DOHH2 (cell line): Measurements from ENCODE around the gene CFAP46.

ENCODE experiments used
- H3F3A ChIP-seq: fragments of 200-600 bp; sonication (generic), shearing (Covaris generic); 2 replicates; pipeline ENCODE4 v1.6.0; 2016; ENCODE audit warnings: antibody characterized with exemption, mild to moderate bottlenecking; ENCODE audit not compliant: control insufficient read depth, insufficient read depth
- H3K27ac ChIP-seq: fragments of 200-600 bp; sonication (generic); 2 replicates; pipeline ENCODE4 v1.5.1; 2014; ENCODE audit warnings: low read depth, mild to moderate bottlenecking, low read length, moderate library complexity
- H3K27me3 ChIP-seq: fragments of 200-600 bp; sonication (generic); 2 replicates; pipeline ENCODE4 v1.6.1; 2014; ENCODE audit warnings: mild to moderate bottlenecking, low read length, mixed read lengths; ENCODE audit not compliant: control insufficient read depth
- H3K36me3 ChIP-seq: fragments of 200-600 bp; sonication (generic); 2 replicates; pipeline ENCODE4 v1.6.1; 2014; ENCODE audit warnings: mild to moderate bottlenecking, low read length, moderate library complexity, mixed read lengths; ENCODE audit not compliant: control insufficient read depth
- H3K4me1 ChIP-seq: fragments of 200-600 bp; sonication (generic); 2 replicates; pipeline ENCODE4 v1.6.1; 2014; ENCODE audit warnings: mild to moderate bottlenecking, low read length, mixed read lengths; ENCODE audit not compliant: control insufficient read depth
- H3K4me2 ChIP-seq: fragments of 200-600 bp; sonication (generic); 2 replicates; pipeline ENCODE4 v1.6.0; 2014; ENCODE audit warnings: mild to moderate bottlenecking, low read length, moderate library complexity
- H3K4me3 ChIP-seq: fragments of 200-600 bp; sonication (generic); 2 replicates; pipeline ENCODE4 v1.5.1; 2014; ENCODE audit warnings: mild to moderate bottlenecking, low read length, mixed read lengths
- H3K79me2 ChIP-seq: fragments of 200-600 bp; sonication (generic); 2 replicates; pipeline ENCODE4 v1.6.1; 2014; ENCODE audit warnings: mild to moderate bottlenecking, low read length, mixed read lengths; ENCODE audit not compliant: control insufficient read depth
- H3K9me2 ChIP-seq: fragments of 200-600 bp; sonication (generic); replicated peaks from 2 replicates; pipeline ENCODE4 v1.6.1; 2014; ENCODE audit warnings: mild to moderate bottlenecking, low read length, mixed read lengths; ENCODE audit not compliant: control insufficient read depth
- H3K9me3 ChIP-seq: fragments of 200-600 bp; sonication (generic); 2 replicates; pipeline ENCODE4 v1.6.1; 2014; ENCODE audit warnings: antibody characterized with exemption, low read length, mixed read lengths; ENCODE audit not compliant: control insufficient read depth, insufficient read depth
- H4K20me1 ChIP-seq: fragments of 200-600 bp; sonication (generic); 2 replicates; pipeline ENCODE4 v1.6.0; 2014; ENCODE audit warnings: low read depth, mild to moderate bottlenecking, antibody characterized with exemption, low read length, moderate library complexity; ENCODE audit not compliant: control insufficient read depth, insufficient read depth
- EZH2phosphoT487 ChIP-seq: fragments of 200-600 bp; sonication (generic); IDR thresholded peaks from 2 replicates; pipeline ENCODE4 v1.6.1; 2017; ENCODE audit warnings: borderline replicate concordance, mild to moderate bottlenecking, antibody characterized with exemption, low read length, moderate library complexity, mixed read lengths
- TF ChIP-seq, protein P1 (sequence below): fragments of 200-600 bp; sonication (generic); IDR thresholded peaks from one replicate; pipeline ENCODE4 v1.5.1; 2014; ENCODE audit warnings: antibody characterized with exemption, mild to moderate bottlenecking, low read depth, low read length; ENCODE audit not compliant: poor library complexity, severe bottlenecking

Gene CFAP46

GRCh38 chr10:132786884-132787494 lies 155.4 kb downstream of the CFAP46 start:
- no peaks in the 10 kb centered on the region for H3K4me1 ChIP-seq
- H3K9me2 ChIP-seq = no peaks in the 10 kb centered on the region
- H3K36me3 ChIP-seq = no peaks in the 10 kb centered on the region
- no peaks in the 10 kb centered on the region for H4K20me1 ChIP-seq
- H3F3A ChIP-seq = no peaks in the 10 kb centered on the region
- no peak overlapping the region for H3K4me2 ChIP-seq
- H3K9me3 ChIP-seq = peaks cover 32% of the 10 kb centered on the region; the same call in 1 of the 2 replicates
- TF ChIP-seq, protein P1, sequence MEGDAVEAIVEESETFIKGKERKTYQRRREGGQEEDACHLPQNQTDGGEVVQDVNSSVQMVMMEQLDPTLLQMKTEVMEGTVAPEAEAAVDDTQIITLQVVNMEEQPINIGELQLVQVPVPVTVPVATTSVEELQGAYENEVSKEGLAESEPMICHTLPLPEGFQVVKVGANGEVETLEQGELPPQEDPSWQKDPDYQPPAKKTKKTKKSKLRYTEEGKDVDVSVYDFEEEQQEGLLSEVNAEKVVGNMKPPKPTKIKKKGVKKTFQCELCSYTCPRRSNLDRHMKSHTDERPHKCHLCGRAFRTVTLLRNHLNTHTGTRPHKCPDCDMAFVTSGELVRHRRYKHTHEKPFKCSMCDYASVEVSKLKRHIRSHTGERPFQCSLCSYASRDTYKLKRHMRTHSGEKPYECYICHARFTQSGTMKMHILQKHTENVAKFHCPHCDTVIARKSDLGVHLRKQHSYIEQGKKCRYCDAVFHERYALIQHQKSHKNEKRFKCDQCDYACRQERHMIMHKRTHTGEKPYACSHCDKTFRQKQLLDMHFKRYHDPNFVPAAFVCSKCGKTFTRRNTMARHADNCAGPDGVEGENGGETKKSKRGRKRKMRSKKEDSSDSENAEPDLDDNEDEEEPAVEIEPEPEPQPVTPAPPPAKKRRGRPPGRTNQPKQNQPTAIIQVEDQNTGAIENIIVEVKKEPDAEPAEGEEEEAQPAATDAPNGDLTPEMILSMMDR = no peak
- TF ChIP-seq EZH2phosphoT487 = no peak
- no peak overlapping the region for H3K4me3 ChIP-seq
- no peaks in the 10 kb centered on the region for H3K27me3 ChIP-seq
- H3K79me2 ChIP-seq = no peaks in the 10 kb centered on the region
- H3K27ac ChIP-seq = no peak overlapping the region

DNA sequence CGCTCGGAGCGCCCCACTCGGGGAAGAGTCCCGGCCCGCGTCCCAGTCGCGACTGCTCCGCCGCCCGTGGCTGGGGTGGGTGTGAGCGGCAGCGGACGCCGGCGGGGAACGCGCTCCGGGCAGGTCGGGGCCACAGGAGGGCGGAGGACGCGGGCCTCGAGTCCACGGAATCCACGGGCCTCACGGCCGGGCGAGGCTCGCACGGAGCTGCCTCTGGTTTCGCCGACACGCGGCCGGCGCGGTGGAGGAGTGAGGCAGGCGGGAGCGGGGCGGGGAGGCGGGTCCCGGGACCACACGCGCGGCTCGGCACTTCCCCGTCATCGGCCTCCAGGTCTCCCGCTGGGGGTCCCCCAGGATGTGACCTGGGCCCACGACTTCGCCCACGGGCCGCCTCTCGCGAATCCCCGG lies 155.9 kb downstream of the CFAP46 start:
- Histone ChIP-seq H3K27me3 (no peaks in the 10 kb centered on the region), H3K9me3 (peaks cover 31% of the 10 kb centered on the region; the same call in 1 of the 2 replicates), H3K27ac (no peak overlapping the region), H3K79me2 (no peaks in the 10 kb centered on the region), H3K4me2 (no peak overlapping the region), H3F3A (no peaks in the 10 kb centered on the region), H3K36me3 (no peaks in the 10 kb centered on the region), H3K4me1 (no peaks in the 10 kb centered on the region), H3K4me3 (no peak overlapping the region), H4K20me1 (no peaks in the 10 kb centered on the region), H3K9me2 (no peaks in the 10 kb centered on the region)
- TF ChIP-seq, protein P1 = no peak

DNA sequence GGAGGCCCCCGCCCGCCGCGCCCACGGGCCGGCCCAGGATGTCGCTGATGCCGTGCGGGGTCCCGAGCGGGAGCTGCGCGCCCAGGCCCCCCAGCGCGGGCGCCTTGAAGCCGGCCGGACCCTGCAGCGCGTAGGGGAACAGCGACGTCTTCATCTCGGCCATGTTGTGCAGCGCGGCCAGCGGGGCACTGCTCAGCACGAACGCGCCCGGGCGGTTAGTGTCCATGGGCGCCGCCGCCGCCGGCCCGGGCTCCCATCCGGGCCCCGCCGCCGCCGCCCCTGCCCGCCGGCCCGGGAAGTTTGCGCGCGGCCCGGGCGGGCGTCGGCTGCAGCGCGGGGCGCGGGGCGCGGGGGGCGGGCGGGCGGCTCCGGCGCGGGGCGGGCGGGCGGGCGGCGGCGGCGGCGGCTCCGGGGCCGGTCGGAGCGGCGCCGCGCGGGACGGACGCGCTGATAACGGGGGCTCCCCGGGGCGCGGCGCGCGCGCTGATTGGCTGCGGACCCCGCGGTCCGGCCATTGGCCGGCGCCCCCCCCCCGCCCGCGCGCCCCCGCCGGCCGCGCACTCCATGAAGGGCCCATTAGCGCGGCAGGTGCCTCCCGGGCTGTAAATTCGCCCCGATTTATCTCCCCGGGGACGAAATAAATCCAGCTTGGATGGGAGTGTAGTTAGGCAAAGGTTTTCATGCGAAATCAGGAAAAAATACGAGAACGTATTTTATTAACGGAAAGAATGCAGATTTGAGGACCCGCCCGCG lies 156.5 kb downstream of the CFAP46 start, which contains the start of gene NKX6-2:
Gene NKX6-2, minus strand, starts transcription at position 425 of the 753 bp plus-strand sequence. Its CDS starts 199 bp downstream, at position 226.
- Histone ChIP-seq H3K79me2 (no peaks in the 10 kb centered on the region), H4K20me1 (no peaks in the 10 kb centered on the region), H3K27me3 (no peaks in the 10 kb centered on the region), H3K9me2 (no peaks in the 10 kb centered on the region), H3K4me3 (no peak within 1 kb of the TSS), H3K9me3 (peaks cover 25% of the 10 kb centered on the region; the same call in 1 of the 2 replicates), H3K4me1 (no peaks in the 10 kb centered on the region), H3F3A (no peaks in the 10 kb centered on the region), H3K36me3 (no peaks in the 10 kb centered on the region), H3K27ac (no peak within 1 kb of the TSS), H3K4me2 (no peak within 1 kb of the TSS)
- TF ChIP-seq, protein P1 = no peak
- no peak for TF ChIP-seq EZH2phosphoT487
